PFSK-1 (cell line): ENCODE measurements around the gene STX1A.

Source experiments
- FOXP2 ChIP-seq: optimal IDR thresholded peaks from 2 replicates; pipeline ENCODE3; 2011; ENCODE audit warnings: borderline replicate concordance, control low read depth, inconsistent platforms; ENCODE audit not compliant: insufficient read depth; ENCODE audit errors: extremely low read length, extremely low read depth
- POLR2AphosphoS5 ChIP-seq: IDR thresholded peaks from 2 replicates; pipeline ENCODE4 v1.6.1; 2012; ENCODE audit warnings: low read depth, mild to moderate bottlenecking, control low read depth, low read length, moderate library complexity
- REST ChIP-seq, 2 experiments: IDR thresholded peaks; 2 replicates each; pipeline versions ENCODE4 v1.6.1 to v1.8.0; 2011 to 2012; ENCODE audit warnings: low read depth in 2 of 2, low read length in 2 of 2, control low read depth in 1 of 2, inconsistent platforms in 1 of 2, mild to moderate bottlenecking in 1 of 2, moderate library complexity in 1 of 2; ENCODE audit not compliant: insufficient read depth in 1 of 2
- SIN3A ChIP-seq: IDR thresholded peaks from 2 replicates; pipeline ENCODE4 v1.6.1; 2012; ENCODE audit warnings: mild to moderate bottlenecking, low read length, moderate library complexity, borderline replicate concordance; ENCODE audit not compliant: insufficient read depth
- TAF1 ChIP-seq: IDR thresholded peaks from 2 replicates; pipeline ENCODE4 v1.6.1; 2012; ENCODE audit warnings: low read length, control low read depth, borderline replicate concordance; ENCODE audit not compliant: insufficient read depth

The STX1A gene

DNA sequence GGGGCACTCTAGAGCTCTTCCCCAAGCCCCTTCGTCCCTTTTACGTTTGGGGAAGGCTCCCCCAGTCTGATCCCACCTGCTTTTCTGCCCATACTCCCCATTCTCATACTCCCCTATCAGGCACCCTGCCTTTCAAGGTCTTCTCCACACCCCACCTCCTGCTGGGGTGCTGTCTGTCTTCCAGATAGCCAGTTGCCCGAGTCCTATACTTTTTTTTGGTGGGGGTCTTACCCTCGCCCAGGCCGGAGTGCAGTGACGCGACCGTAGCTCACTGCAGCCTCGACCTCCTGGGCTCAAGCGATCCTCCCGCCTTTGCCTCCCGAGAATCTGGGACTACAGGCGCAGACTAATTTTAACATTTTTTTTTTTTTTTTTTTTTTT lies 19.9 kb upstream of the STX1A start:
- no peak for TF ChIP-seq FOXP2
- no peak for TF ChIP-seq TAF1
- no peak for TF ChIP-seq REST (IDR thresholded peaks at IDR 0.05; ENCODE audit: insufficient read depth in 1 of 2, low read depth in 2 of 2, low read length in 2 of 2)
- TF ChIP-seq POLR2AphosphoS5 = no peak
- no peak for TF ChIP-seq SIN3A

DNA sequence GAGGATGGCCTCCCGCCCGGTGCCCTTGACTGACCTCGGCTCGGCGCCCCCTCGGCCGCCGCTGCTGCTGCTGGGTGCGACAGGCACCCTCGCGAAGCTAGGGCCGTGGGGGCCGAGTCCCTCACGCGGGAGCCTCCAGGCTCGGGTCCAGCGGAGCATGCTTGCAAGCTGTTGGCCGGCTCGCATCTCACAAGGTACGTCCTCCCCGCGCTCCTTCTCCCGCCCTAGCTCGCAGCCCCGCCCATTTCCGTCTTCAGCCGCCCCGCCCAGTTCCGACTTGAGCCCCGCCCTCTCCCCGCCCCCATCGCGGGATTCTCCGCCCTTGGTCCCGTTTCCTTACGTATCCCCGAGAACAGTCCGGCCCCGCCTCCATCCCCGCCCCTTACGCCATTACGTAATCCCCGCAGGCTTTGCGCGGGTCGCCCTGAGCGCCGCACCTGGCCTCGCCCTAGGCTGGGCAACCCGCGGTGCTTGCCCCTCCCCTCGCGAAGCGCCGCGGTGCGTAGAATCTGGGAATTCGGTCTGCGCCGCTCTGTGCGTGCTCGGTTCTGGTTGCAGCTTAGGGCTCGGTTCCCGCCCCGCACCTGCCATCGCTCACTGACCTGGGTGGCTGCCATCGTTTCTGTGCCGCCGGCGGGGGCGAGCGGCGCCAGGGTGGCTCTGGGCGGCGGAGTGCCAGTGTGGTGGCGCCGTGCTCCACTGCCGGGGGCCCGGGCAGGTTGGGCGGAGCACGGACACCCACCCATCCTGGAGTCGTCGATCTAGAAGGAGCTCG lies 19.3 kb upstream of the STX1A start, which contains the start of gene ABHD11:
ABHD11 (minus strand) TSS at position 191 of the 775 bp plus-strand sequence; CDS start at position 159, 32 bp downstream.
- peak; percentile 85 for TF ChIP-seq FOXP2
- TF ChIP-seq REST (IDR thresholded peaks at IDR 0.05; ENCODE audit: insufficient read depth in 1 of 2, low read depth in 2 of 2, low read length in 2 of 2) = no peak; a peak in 1 of 4 replicates
- TF ChIP-seq TAF1 = no peak
- no peak for TF ChIP-seq SIN3A
- peak; percentile 94 for TF ChIP-seq POLR2AphosphoS5

DNA sequence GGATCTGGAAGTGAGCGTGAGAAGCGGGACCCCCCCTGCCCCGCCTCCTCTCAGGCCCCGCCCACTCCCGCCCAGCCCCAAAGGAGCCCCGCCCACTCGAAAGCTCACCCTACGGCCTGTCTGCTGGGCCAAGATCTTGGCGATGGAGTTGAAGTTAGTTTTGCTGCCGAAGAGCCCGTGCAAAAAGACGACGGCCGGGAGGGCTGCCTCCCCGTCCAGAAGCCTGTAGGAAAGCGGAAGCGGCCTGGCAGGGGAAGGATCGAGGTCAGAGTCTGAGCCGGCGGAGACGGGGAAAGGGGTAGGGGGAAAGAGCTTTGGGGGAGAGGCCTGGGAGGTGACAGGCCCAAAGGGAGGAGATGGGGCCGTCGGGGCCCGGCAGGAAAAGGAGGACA lies 18.7 kb upstream of the STX1A start:
- TF ChIP-seq POLR2AphosphoS5 (no peak), SIN3A (no peak), TAF1 (no peak), FOXP2 (peak; percentile 3), REST (IDR thresholded peaks at IDR 0.05; ENCODE audit: insufficient read depth in 1 of 2, low read depth in 2 of 2, low read length in 2 of 2) (no peak)

DNA sequence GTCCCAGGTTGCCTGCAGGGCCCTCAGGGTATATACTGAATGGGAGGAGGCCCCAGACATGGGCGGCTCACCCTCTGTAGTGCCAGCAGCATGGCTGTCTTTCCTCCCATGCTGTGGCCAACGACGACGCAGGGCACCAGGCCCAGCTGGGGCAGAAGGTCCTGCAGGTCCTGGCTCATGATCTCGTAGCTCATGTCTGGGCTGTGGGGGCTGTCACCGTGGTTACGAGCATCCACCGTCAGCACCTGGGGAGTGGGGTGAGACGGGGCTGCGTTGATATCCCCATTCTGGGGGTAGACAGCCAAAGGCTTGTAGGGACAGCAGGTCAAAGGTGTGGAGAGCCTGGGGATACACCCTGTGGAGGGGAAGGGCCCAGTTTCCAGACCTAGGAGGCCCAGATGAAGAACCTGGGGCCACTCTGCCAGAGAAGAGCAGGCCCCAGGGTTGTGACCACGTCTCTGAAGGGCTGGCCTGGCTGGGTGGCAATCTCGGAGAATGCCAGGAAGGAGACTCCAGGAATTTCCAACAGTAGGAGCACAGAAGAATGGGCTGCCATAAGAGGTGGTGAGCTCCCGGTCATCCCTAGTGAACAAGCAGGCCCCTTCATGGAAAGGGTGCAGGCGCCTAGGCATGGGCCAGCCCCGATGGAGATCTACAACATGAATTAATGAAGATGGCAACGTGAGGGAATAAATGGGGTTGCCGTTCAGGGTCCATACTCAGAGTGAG lies 18.2 kb upstream of the STX1A start:
- no peak for TF ChIP-seq FOXP2
- TF ChIP-seq SIN3A = no peak
- no peak for TF ChIP-seq POLR2AphosphoS5
- TF ChIP-seq TAF1 = no peak
- no peak for TF ChIP-seq REST (IDR thresholded peaks at IDR 0.05; ENCODE audit: insufficient read depth in 1 of 2, low read depth in 2 of 2, low read length in 2 of 2)
